ENCODE data around the gene SPATS2L. TPM values are rescaled to one million over a fixed set of nuclear protein-coding genes. Genes with fewer than 3 reads are reported as not detected.

The SPATS2L gene
- total RNA-seq, 1 experiment from 2014 or later, result 148 TPM

DNA sequence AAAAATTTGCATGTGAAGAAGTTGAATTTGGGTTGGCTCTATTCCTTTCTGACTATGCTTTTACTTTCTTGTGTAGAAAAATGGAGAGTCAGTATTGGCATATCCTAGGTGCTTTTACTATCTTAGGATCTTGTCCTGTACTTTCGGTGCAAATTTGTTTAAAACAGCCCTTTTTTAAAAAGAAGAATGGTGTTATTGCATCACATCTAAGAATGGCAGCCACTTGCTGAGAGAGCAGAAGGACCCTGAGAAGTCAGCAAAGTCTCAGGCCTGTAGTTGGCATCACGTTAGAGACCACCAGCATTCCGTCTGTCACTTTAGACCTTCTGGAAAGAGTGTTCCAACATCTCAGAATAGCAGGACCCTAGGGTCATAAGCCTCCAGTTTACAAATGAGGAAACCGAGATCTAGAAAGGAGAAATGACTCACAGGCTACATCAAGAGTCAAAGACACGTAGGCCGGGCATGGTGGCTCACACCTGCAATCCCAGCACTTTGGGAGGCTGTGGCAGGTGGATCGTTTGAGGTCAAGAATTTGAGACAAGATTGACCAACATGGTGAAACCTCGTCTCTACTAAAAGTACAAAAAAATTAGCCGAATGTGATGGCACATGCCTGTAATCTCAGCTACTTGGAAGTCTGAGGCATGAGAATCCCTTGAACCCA, 42.5 kb downstream of the SPATS2L start:
- no peak for DNase-seq (ENCODE audit: low read depth)

GRCh38 chr2:200349868-200350267, 43.4 kb downstream of the SPATS2L start:
- DNase-seq (ENCODE audit: low read depth), result no peak

DNA sequence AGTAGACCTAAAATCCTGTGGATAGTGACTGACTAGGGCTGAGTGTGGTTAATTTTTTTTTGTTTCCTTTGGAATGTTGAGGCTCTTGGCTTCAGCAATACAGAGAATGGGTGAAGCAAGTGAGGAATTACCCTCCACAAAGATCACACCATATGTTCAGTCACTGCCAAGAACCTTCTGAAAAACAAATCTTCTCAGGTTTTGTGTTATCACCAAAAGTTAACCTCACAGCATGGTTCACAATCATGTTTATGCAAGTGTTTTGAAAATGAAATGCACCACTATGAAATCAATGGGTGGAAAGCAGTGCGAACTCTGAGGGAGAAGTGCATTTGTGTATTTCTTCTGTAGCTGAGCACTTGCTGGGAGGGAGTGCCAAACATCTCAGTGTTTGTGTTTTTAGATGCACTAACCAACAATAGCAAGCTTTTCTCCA, 44.4 kb downstream of the SPATS2L start:
- DNase-seq (ENCODE audit: low read depth), result peak; percentile 23

- DNase-seq (ENCODE audit: low read depth), result no peak
Observed at GRCh38 chr2:200351815-200352214, 45.3 kb downstream of the SPATS2L start.

- peak; percentile 29 for DNase-seq (ENCODE audit: low read depth)
Observed at GRCh38 chr2:200352636-200353035, 46.1 kb downstream of the SPATS2L start.

GRCh38 chr2:200353120-200353519, 46.6 kb downstream of the SPATS2L start:
- DNase-seq (ENCODE audit: low read depth), result no peak

DNA sequence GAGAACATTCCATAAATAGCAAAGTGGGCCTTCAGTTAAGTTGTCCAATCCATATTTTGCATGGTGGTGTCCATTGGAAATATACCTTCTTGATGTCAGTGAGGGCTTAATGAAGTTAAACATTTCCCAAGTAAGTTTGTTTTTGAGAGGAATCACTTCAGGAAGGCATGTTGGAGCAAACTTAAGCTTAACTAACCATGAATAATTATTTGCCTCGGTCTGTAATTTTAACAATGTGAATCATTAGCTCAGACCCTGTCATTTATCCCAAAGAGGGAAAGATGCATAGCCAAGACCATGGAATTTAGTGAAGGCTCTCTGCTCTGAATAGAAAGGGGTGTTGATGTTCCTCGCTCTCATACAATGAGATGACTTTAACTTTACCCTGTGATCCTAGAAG, 47.4 kb downstream of the SPATS2L start:
- DNase-seq (ENCODE audit: low read depth), result no peak

- DNase-seq (ENCODE audit: low read depth), result peak; percentile 14
Observed at GRCh38 chr2:200354833-200355751, 48.6 kb downstream of the SPATS2L start.

GRCh38 chr2:200356321-200356720, 49.8 kb downstream of the SPATS2L start:
- no peak for DNase-seq (ENCODE audit: low read depth)

GRCh38 chr2:200356857-200357384, 50.4 kb downstream of the SPATS2L start:
- peak; percentile 60 for DNase-seq (ENCODE audit: low read depth)

GRCh38 chr2:200357845-200358244, 51.4 kb downstream of the SPATS2L start:
- DNase-seq (ENCODE audit: low read depth), result no peak

- no peak for DNase-seq (ENCODE audit: low read depth)
Observed at GRCh38 chr2:200359552-200359951, 53.1 kb downstream of the SPATS2L start.

DNA sequence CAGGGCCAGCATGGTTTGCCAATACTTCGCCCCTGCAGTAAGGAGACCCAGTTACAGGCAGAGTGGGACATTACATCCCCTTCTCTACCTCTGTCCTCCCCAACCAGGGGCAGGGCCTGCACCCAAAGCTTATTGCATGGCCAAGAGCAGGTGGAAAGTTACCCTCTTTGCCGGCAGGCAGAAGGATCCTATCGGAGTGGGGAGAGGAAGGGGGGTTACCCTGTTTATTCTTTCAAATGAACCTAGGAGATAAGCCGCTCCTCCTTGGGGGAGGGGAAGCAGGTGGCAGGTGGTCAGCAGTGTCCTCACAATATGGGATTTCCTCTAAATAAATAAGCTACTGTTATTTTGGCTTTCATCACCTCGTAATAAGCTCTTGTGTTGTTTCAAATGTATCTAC, 53.9 kb downstream of the SPATS2L start:
- no peak for DNase-seq (ENCODE audit: low read depth)

- DNase-seq (ENCODE audit: low read depth), result no peak
Observed at GRCh38 chr2:200362202-200362917, 55.9 kb downstream of the SPATS2L start.

- no peak for DNase-seq (ENCODE audit: low read depth)
Observed at GRCh38 chr2:200363279-200363678, 56.8 kb downstream of the SPATS2L start.

DNA sequence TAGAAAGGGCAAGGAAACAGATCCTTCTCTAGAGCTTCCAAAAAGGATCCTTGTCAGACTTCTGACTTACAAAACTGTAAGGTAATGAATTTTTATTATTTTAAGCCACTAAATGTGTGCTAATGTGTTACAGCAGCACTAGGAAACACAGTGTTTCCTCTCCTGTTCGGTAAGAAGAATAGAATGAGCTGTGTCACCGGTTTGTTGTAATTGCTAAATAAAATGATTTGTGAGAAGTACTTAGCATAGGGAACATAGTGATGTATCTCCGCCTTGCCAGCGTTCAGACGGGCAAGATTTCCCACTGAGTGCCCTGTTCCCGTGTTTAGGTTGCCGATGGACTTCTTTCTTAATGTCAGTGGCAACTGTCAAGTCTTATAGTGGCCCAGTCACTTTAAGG, 57.6 kb downstream of the SPATS2L start:
- DNase-seq (ENCODE audit: low read depth), result no peak

GRCh38 chr2:200364620-200365019, 58.1 kb downstream of the SPATS2L start:
- DNase-seq (ENCODE audit: low read depth), result no peak

DNA sequence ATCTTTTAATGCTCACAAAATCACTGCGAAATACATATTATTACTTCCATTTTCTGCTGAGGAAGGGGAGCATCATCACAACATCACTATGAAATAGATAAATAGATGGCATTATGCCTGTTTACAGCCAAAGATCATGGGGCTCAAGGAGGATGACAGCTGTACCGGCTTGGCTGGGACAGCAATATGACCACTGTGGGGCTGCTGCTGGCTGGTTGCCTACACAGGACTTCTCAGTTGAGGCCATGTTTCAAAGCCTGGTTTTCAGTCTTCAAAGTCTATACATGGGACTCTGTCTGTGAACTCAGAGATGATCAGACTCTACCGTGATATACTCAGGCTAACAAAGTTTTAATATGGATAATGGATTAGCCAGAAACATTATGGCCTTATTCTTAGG, 58.7 kb downstream of the SPATS2L start:
- DNase-seq (ENCODE audit: low read depth), result no peak

DNA sequence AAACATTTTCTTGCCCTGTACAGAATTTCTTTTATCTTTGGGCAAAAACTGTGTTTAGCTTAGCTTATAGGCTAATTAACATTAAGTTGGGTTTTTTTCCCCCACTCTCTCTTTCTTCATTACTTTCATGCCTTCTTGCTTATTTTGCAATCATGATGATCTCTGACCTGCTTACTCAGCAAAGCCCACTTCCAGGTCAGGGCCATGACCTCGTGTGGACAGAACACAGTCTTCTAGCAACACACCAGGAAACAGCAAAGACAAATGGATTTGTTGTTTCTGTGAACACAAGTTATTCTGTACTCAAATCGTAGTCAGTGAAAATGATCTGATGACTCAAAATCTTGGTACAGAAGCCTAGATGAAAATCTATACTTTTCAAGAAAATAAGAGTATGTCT, 60.7 kb downstream of the SPATS2L start:
- DNase-seq (ENCODE audit: low read depth), result peak; percentile 43

GRCh38 chr2:200369886-200370285, 63.4 kb downstream of the SPATS2L start:
- no peak for DNase-seq (ENCODE audit: low read depth)

- no peak for DNase-seq (ENCODE audit: low read depth)
Observed at GRCh38 chr2:200373231-200373630, 66.7 kb downstream of the SPATS2L start.

- DNase-seq (ENCODE audit: low read depth), result no peak
Observed at GRCh38 chr2:200373973-200374416, 67.5 kb downstream of the SPATS2L start.

All from RPMI7951 (cell line).